Measurements from ENCODE around the gene MEGF11.

The MEGF11 gene

DNA sequence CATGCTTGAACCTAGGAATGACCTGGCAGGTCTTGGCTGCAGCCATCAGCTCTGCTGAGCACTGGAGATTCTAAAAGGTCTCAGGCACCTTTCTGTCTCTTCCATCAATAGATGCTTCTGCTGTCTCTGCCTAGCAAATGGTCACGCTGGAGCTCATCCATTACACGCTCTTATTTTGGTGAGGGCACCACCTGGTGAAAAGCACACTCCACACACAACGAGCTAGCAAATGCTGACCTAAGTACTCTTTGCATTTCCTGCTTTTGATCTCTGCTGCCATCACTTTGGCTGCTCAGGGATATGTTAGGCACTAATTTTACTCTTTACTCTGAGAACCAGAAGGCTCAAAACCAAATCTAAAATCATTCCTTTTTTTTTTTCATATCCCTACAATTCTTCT, 293.0 kb downstream of the MEGF11 start:
- no peaks in the 10 kb centered on the region for H3K9me3 ChIP-seq (ENCODE audit: control insufficient read depth, low read depth, low read length)
- no peaks in the 10 kb centered on the region for H3K27me3 ChIP-seq (ENCODE audit: control insufficient read depth, insufficient read depth, low read length)
- H3K27ac ChIP-seq (ENCODE audit: low read length) = no peak overlapping the region
- H3K4me1 ChIP-seq (ENCODE audit: control insufficient read depth, low read depth, low read length) = no peaks in the 10 kb centered on the region
- no peak overlapping the region for H3K9ac ChIP-seq (ENCODE audit: low read length)
- no peaks in the 10 kb centered on the region for H3K36me3 ChIP-seq (ENCODE audit: control insufficient read depth, low read depth, low read length)
- no peak overlapping the region for H3K4me3 ChIP-seq (ENCODE audit: low read length)

DNA sequence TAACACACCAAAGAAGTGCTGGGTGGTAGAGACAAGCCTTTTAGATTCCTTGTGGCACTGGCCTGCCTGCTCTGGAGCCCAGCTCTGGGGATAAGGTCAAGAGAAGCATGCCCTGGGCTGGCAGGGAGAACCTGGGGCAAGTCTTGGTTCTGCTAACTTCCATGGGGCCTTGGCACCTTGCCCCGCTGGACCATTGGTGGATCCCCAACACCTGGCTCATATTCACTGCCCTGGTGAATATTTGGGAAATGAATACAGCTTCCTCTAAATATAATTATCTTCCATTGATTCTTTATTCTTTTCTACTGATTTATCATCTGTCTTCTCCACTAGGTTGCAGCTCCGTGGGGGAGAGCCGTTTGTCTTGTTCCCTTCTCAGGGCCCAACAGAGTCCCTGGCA, 294.7 kb downstream of the MEGF11 start:
- no peaks in the 10 kb centered on the region for H3K36me3 ChIP-seq (ENCODE audit: control insufficient read depth, low read depth, low read length)
- H3K4me1 ChIP-seq (ENCODE audit: control insufficient read depth, low read depth, low read length) = peaks cover 13% of the 10 kb centered on the region
- no peaks in the 10 kb centered on the region for H3K9me3 ChIP-seq (ENCODE audit: control insufficient read depth, low read depth, low read length)
- no peak overlapping the region for H3K4me3 ChIP-seq (ENCODE audit: low read length)
- no peak overlapping the region for H3K27ac ChIP-seq (ENCODE audit: low read length)
- H3K9ac ChIP-seq (ENCODE audit: low read length) = no peak overlapping the region
- no peaks in the 10 kb centered on the region for H3K27me3 ChIP-seq (ENCODE audit: control insufficient read depth, insufficient read depth, low read length)

DNA sequence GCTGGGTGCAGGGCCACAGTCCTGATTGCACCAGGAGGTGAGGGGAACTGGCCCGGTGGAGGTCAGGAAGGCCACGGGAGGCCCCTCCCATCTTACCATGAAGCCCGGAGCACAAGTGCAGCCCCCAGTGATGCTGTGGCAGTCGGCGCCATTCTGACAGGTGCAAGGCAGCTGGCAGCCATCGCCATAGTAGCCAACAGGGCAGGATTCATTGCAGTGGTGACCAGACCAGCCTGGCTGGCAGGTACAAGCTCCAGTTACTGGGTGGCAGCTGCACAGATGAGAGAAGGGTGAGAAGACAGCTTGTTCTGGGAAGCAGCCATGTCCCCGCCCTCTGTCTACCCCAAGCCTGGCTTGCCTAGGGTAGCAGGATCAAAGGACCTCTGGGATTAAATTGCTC, 296.1 kb downstream of the MEGF11 start:
- Histone ChIP-seq H3K27me3 (ENCODE audit: control insufficient read depth, insufficient read depth, low read length) (no peaks in the 10 kb centered on the region), H3K36me3 (ENCODE audit: control insufficient read depth, low read depth, low read length) (no peaks in the 10 kb centered on the region), H3K4me3 (ENCODE audit: low read length) (no peak overlapping the region), H3K4me1 (ENCODE audit: control insufficient read depth, low read depth, low read length) (peaks cover 19% of the 10 kb centered on the region), H3K27ac (ENCODE audit: low read length) (no peak overlapping the region), H3K9ac (ENCODE audit: low read length) (no peak overlapping the region), H3K9me3 (ENCODE audit: control insufficient read depth, low read depth, low read length) (no peaks in the 10 kb centered on the region)

DNA sequence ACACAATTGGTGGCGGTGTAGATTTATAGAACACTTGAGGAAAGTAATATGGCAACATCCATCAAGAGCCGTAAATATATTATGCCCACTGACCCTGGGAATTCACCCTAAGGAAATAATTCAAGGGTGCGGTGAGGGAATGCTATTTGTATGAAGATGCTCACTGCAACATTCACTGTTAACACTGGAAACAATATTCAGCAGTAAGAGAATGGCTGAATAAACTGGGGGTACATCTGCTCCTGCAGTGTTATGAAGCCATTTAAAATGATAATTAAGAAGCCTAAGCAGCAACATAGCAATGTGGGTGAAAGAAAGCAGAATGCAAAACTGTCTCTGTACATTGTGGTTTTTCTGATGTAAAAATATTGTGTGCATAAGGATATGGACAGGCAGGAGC, 296.7 kb downstream of the MEGF11 start:
- no peaks in the 10 kb centered on the region for H3K9me3 ChIP-seq (ENCODE audit: control insufficient read depth, low read depth, low read length)
- H3K4me1 ChIP-seq (ENCODE audit: control insufficient read depth, low read depth, low read length) = peaks cover 19% of the 10 kb centered on the region
- H3K36me3 ChIP-seq (ENCODE audit: control insufficient read depth, low read depth, low read length) = no peaks in the 10 kb centered on the region
- no peak overlapping the region for H3K27ac ChIP-seq (ENCODE audit: low read length)
- H3K27me3 ChIP-seq (ENCODE audit: control insufficient read depth, insufficient read depth, low read length) = no peaks in the 10 kb centered on the region
- H3K9ac ChIP-seq (ENCODE audit: low read length) = no peak overlapping the region
- no peak overlapping the region for H3K4me3 ChIP-seq (ENCODE audit: low read length)

DNA sequence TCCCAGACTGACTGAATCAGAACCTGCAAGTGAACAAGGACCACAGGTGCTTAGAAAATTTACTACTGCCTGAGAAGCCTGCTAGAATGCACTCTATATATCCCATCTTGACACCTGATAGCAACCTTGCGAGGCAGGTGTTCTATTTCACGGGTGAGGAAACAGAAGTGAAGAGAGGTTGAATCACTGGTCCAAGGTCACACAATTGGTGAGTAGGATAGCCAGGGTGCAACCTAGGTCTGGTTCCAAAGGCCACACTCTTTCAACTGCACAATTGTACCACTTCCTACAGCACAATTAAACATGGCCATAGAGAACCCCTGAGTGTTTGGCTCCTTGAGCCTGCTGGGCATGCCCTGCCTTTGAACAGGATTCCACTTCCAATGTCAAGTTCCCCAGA, 297.2 kb downstream of the MEGF11 start:
- no peaks in the 10 kb centered on the region for H3K36me3 ChIP-seq (ENCODE audit: control insufficient read depth, low read depth, low read length)
- H3K9me3 ChIP-seq (ENCODE audit: control insufficient read depth, low read depth, low read length) = no peaks in the 10 kb centered on the region
- H3K27me3 ChIP-seq (ENCODE audit: control insufficient read depth, insufficient read depth, low read length) = no peaks in the 10 kb centered on the region
- no peak overlapping the region for H3K27ac ChIP-seq (ENCODE audit: low read length)
- peaks cover 19% of the 10 kb centered on the region for H3K4me1 ChIP-seq (ENCODE audit: control insufficient read depth, low read depth, low read length)
- H3K4me3 ChIP-seq (ENCODE audit: low read length) = no peak overlapping the region
- H3K9ac ChIP-seq (ENCODE audit: low read length) = no peak overlapping the region

DNA sequence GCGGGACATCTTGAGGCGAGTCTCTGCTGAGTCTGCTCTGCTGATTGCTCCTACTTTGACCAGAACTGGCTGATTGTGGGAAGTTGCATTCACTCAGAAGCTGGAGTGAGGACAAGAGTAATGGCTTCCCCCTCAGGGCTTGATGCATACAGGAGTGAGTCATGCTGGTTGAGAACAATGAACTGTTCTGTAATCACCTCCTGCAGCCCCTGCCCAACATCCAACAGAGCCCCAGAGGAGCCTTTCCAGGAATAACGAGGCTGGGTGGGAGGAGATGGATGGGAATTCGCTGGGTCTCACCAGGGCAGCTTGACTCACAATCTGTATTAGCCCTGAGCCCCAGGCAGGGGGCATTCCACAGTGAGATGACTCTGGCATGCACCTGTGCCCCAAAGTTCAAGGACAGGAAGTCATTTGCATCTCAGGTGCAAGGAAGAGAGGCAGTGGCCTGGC, 299.2 kb downstream of the MEGF11 start:
- no peak overlapping the region for H3K27ac ChIP-seq (ENCODE audit: low read length)
- H3K4me1 ChIP-seq (ENCODE audit: control insufficient read depth, low read depth, low read length) = peaks cover 19% of the 10 kb centered on the region
- no peaks in the 10 kb centered on the region for H3K36me3 ChIP-seq (ENCODE audit: control insufficient read depth, low read depth, low read length)
- no peaks in the 10 kb centered on the region for H3K9me3 ChIP-seq (ENCODE audit: control insufficient read depth, low read depth, low read length)
- H3K4me3 ChIP-seq (ENCODE audit: low read length) = peak overlapping the region; percentile 21
- H3K9ac ChIP-seq (ENCODE audit: low read length) = no peak overlapping the region
- H3K27me3 ChIP-seq (ENCODE audit: control insufficient read depth, insufficient read depth, low read length) = no peaks in the 10 kb centered on the region

DNA sequence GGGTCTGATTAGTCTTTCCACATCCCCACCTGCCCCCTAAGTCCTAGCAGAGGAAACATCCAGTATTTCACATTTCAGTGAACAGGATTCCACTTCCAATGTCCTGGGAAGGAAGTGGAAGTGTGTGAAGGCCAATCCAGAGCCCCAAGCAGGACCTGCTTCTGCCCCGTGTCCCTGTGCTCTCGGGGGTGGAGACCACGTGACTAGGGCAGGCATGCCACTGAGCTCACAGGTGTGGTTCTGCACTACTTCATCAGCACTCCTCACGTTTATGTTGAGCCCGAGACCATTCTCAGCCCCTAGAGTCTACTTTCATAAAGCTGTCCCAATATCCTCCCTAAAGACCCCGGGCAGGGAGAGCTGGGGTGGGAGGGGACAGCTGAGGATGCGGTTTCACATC, 299.9 kb downstream of the MEGF11 start:
- Histone ChIP-seq H3K36me3 (ENCODE audit: control insufficient read depth, low read depth, low read length) (no peaks in the 10 kb centered on the region), H3K9ac (ENCODE audit: low read length) (no peak overlapping the region), H3K4me1 (ENCODE audit: control insufficient read depth, low read depth, low read length) (peaks cover 19% of the 10 kb centered on the region), H3K27me3 (ENCODE audit: control insufficient read depth, insufficient read depth, low read length) (no peaks in the 10 kb centered on the region), H3K9me3 (ENCODE audit: control insufficient read depth, low read depth, low read length) (no peaks in the 10 kb centered on the region), H3K27ac (ENCODE audit: low read length) (no peak overlapping the region), H3K4me3 (ENCODE audit: low read length) (peak overlapping the region; percentile 21)

DNA sequence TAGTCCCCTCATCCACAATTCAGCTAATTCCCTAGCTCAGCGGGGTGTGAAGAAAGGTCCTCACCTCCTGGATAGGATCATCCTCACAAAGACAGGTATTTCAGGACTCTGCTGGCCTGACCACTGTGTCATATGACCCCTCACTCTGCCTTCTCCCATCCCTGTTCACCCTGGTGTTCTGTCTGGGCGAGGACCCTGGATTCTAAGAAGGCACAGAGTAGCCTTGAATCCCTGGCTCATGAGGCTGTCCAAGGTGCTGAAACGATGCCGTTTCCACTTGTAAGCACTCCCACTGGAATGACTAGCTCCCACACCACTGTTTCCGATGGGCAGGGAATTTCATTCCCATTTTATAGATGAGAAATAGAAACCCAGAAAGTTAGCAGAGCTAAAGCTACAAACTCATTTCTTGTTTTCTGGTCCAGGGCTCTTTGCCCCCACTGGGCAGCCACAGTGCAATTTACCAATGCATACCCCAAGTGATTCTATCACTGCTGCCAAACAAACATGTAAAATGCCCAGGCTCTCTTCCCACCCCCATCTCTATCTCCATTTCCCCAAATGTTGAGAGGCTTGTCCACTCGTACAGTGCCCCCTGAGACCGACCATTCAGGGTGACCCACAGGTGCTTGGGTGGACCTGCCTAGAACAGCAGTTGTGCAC, 301.0 kb downstream of the MEGF11 start:
- Histone ChIP-seq H3K27ac (ENCODE audit: low read length) (no peak overlapping the region), H3K9me3 (ENCODE audit: control insufficient read depth, low read depth, low read length) (no peaks in the 10 kb centered on the region), H3K4me1 (ENCODE audit: control insufficient read depth, low read depth, low read length) (peaks cover 19% of the 10 kb centered on the region), H3K36me3 (ENCODE audit: control insufficient read depth, low read depth, low read length) (no peaks in the 10 kb centered on the region), H3K27me3 (ENCODE audit: control insufficient read depth, insufficient read depth, low read length) (no peaks in the 10 kb centered on the region), H3K9ac (ENCODE audit: low read length) (no peak overlapping the region), H3K4me3 (ENCODE audit: low read length) (no peak overlapping the region)

DNA sequence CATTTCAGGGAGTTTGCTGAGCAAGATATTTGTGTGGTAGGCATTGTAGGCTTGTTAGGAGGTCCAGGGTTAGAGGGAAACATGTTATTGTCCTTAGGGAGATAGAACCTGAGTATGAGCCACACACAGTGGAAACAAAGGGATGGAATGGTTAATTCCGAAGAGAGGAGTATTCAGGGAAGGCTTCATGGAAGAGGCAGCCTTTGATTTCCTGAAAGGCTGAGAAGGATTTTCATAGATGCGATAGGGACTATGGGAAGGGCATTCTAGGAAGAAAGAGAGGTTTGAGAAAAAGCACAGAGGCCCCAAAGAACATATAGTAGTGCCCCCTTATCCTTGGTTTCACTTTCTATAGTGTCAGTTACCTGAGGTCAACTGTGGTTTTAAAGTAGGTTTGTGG, 302.5 kb downstream of the MEGF11 start:
- H3K4me1 ChIP-seq (ENCODE audit: control insufficient read depth, low read depth, low read length) = peaks cover 19% of the 10 kb centered on the region
- no peak overlapping the region for H3K9ac ChIP-seq (ENCODE audit: low read length)
- no peaks in the 10 kb centered on the region for H3K36me3 ChIP-seq (ENCODE audit: control insufficient read depth, low read depth, low read length)
- no peak overlapping the region for H3K27ac ChIP-seq (ENCODE audit: low read length)
- H3K27me3 ChIP-seq (ENCODE audit: control insufficient read depth, insufficient read depth, low read length) = no peaks in the 10 kb centered on the region
- H3K9me3 ChIP-seq (ENCODE audit: control insufficient read depth, low read depth, low read length) = no peaks in the 10 kb centered on the region
- H3K4me3 ChIP-seq (ENCODE audit: low read length) = no peak overlapping the region

DNA sequence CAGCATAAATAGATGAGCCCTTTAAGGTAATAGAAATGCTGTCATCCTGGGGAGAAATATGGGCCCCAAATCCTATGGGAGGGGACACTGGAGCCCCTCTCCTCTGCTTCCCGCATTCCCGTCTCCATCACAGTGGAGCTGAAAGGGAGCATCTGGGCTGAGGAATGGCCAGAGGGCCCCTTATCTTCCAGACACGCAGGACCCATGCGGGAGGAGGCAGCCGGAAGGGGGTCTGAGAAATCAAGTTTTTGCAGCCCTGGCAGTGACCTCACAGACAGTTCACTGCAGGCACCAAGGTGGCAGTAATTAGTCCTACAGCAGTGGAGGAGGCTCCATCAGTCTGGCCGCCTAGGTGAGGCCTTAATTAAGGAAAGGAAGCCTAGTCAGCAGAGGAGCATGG, 304.1 kb downstream of the MEGF11 start:
- H3K4me1 ChIP-seq (ENCODE audit: control insufficient read depth, low read depth, low read length) = peaks cover 13% of the 10 kb centered on the region
- H3K9me3 ChIP-seq (ENCODE audit: control insufficient read depth, low read depth, low read length) = no peaks in the 10 kb centered on the region
- H3K27ac ChIP-seq (ENCODE audit: low read length) = no peak overlapping the region
- no peaks in the 10 kb centered on the region for H3K36me3 ChIP-seq (ENCODE audit: control insufficient read depth, low read depth, low read length)
- H3K9ac ChIP-seq (ENCODE audit: low read length) = no peak overlapping the region
- H3K4me3 ChIP-seq (ENCODE audit: low read length) = no peak overlapping the region
- no peaks in the 10 kb centered on the region for H3K27me3 ChIP-seq (ENCODE audit: control insufficient read depth, insufficient read depth, low read length)

DNA sequence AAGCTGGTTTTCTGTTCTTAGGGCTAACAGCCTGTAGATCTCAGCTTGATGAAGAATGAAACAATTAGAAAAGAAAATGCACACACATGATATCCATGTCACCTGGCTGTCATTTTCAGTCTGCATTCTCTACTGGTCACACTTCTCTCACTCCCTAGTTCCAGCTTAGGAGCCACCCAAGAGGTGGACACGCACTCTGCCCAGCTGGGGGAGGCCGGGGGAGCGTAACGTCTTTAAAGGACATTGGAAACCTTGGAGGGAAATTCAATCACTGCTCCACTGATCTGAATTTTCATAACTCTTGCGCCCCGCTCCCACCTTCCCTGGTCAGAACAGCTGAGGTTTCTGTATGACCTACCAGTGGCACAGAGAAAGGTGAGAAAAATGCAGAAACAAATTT, 304.5 kb downstream of the MEGF11 start:
- Histone ChIP-seq H3K27me3 (ENCODE audit: control insufficient read depth, insufficient read depth, low read length) (no peaks in the 10 kb centered on the region), H3K4me3 (ENCODE audit: low read length) (no peak overlapping the region), H3K36me3 (ENCODE audit: control insufficient read depth, low read depth, low read length) (no peaks in the 10 kb centered on the region), H3K4me1 (ENCODE audit: control insufficient read depth, low read depth, low read length) (peaks cover 8% of the 10 kb centered on the region), H3K9ac (ENCODE audit: low read length) (no peak overlapping the region), H3K9me3 (ENCODE audit: control insufficient read depth, low read depth, low read length) (no peaks in the 10 kb centered on the region), H3K27ac (ENCODE audit: low read length) (no peak overlapping the region)

DNA sequence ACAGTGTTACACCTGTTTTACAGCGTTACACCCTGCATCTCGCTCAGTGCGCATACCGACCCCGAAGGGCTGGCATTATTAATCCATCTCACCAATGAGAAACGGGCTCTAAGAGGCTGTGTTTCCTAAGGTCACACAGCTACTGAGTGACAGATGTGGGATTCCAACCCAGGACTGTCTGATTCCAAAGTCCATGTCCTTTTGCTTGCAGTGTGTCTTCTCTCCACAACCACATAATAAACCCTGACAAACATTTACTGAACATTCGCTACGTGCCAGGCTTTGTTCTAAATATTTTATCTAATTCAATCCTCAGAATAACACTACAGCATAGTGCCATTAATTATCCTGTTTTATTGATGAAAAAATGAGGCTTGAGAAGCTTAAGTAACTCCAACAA, 305.2 kb downstream of the MEGF11 start:
- no peaks in the 10 kb centered on the region for H3K36me3 ChIP-seq (ENCODE audit: control insufficient read depth, low read depth, low read length)
- H3K9ac ChIP-seq (ENCODE audit: low read length) = no peak overlapping the region
- H3K4me1 ChIP-seq (ENCODE audit: control insufficient read depth, low read depth, low read length) = peaks cover 2% of the 10 kb centered on the region
- H3K27me3 ChIP-seq (ENCODE audit: control insufficient read depth, insufficient read depth, low read length) = no peaks in the 10 kb centered on the region
- no peak overlapping the region for H3K4me3 ChIP-seq (ENCODE audit: low read length)
- no peaks in the 10 kb centered on the region for H3K9me3 ChIP-seq (ENCODE audit: control insufficient read depth, low read depth, low read length)
- H3K27ac ChIP-seq (ENCODE audit: low read length) = no peak overlapping the region

All from iPS-18a (cell line).